Fibroblast of pulmonary artery (primary cell): ENCODE measurements around the gene SEPTIN8.
"Not testable (repeated sequence)": the region's sequence is repeated elsewhere in the genome, so short reads cannot be mapped to it uniquely, and the experiment has no call there.

Experiments used
- DNase-seq: peaks from one replicate; pipeline ENCODE4 v3.0.0-alpha.2; 2010; ENCODE audit warnings: low read depth
- H3K4me3 ChIP-seq: replicated peaks from 2 replicates; pipeline ENCODE4 v1.5.1; 2011; ENCODE audit warnings: low read depth, mild to moderate bottlenecking, control low read depth, low read length, moderate library complexity
- TF ChIP-seq, protein P1 (sequence below): IDR thresholded peaks from 2 replicates; pipeline ENCODE4 v1.5.1; 2011; ENCODE audit warnings: mild to moderate bottlenecking, control low read depth, low read length, inconsistent platforms; ENCODE audit errors: missing control alignments

SEPTIN8 gene

DNA sequence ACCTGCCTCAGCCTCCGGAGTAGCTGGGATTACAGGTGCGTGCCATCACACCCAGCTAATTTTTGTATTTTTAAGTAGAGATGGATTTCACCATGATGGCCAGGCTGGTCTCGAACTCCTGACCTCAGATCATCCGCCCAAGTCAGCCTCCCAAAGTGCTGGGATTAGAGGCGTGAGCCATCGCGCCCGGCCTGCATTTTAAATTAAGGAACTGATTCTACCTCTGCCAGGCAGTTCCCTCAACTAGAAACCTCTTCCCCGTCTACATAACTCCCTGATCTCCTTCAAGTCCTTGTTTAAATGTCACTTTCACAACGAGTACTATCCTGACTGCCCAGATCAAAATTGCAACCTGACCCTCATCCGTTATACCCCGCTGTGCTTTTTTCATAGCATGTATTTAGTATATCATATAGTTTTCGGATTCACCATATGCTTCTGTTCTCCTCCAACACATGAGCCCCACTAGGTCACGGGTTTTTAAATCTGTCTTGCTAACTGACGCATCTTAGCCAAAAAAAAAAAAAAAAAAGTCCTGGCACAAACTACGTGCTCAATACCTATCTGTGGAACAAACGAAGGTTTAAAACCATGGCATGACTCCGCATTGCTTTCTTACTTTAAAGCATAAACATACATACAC is 35.2 kb upstream of the SEPTIN8 start:
- TF ChIP-seq, protein P1, sequence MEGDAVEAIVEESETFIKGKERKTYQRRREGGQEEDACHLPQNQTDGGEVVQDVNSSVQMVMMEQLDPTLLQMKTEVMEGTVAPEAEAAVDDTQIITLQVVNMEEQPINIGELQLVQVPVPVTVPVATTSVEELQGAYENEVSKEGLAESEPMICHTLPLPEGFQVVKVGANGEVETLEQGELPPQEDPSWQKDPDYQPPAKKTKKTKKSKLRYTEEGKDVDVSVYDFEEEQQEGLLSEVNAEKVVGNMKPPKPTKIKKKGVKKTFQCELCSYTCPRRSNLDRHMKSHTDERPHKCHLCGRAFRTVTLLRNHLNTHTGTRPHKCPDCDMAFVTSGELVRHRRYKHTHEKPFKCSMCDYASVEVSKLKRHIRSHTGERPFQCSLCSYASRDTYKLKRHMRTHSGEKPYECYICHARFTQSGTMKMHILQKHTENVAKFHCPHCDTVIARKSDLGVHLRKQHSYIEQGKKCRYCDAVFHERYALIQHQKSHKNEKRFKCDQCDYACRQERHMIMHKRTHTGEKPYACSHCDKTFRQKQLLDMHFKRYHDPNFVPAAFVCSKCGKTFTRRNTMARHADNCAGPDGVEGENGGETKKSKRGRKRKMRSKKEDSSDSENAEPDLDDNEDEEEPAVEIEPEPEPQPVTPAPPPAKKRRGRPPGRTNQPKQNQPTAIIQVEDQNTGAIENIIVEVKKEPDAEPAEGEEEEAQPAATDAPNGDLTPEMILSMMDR = no peak
- H3K4me3 ChIP-seq = no peak overlapping the region
- no peak for DNase-seq

GRCh38 chr5:132810605-132811004 is 33.6 kb upstream of the SEPTIN8 start:
- H3K4me3 ChIP-seq = no peak overlapping the region
- no peak for DNase-seq
- TF ChIP-seq, protein P1 = no peak

- H3K4me3 ChIP-seq = no peak overlapping the region
- DNase-seq = no peak
- TF ChIP-seq, protein P1 = no peak
These were observed 31.8 kb upstream of the SEPTIN8 start for GRCh38 chr5:132808866-132809265.

DNA sequence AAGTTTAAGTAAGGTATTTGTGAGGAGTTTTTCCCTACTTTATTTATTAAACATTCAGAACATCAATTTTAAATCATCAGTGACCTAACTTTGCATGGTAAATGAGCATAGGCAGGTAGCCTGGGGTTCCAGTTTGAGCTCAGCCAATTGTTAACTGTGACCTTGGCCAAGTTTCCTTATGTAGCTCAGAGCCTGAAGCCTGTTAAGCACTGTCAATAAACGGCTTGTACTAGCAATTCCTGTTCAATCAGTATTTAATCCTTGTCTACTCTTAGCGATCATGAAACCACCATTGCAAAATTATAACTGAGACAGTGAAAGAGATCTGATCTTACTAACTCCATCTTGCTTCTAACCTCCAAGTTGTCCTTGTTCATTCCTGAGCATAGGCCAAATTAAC is 31.4 kb upstream of the SEPTIN8 start:
- no peak overlapping the region for H3K4me3 ChIP-seq
- no peak for DNase-seq
- TF ChIP-seq, protein P1 = no peak

DNA sequence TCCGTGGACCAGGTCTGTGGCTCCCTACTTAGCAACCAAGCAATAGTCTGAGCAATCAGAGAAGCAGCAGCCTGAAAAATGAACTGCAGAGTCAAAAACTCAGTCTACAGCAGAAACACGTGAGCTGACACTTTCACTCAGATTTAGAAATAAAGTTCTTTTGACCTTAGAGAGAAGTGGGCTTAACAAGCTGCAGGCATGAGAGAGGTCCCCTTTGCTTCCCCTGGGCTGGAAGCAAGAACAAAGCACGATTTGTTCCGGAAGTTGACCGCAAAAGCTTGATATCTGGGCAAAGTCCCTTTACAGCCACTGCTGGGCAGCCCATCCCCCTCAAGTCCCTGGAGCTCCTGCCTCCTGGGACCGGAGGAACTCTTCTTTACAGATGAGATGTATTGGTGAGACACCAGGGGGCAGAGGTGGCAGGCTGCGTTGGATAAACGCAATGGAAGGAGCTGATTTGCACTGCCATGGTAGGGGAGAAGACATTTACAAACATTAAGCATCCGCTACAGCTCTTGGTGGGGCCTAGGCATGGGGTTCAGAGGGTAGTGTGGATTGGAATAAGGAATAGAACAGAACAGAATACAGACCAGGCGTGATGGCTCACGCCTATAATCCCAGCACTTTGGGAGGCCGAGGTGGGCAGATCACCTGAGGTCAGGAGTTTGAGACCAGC is 30.3 kb upstream of the SEPTIN8 start:
- TF ChIP-seq, protein P1 = peak; percentile 21
- no peak for DNase-seq
- no peak overlapping the region for H3K4me3 ChIP-seq

GRCh38 chr5:132806804-132807162 is 29.7 kb upstream of the SEPTIN8 start:
- not testable (repeated sequence) for DNase-seq, H3K4me3 ChIP-seq

GRCh38 chr5:132805872-132806271 is 28.8 kb upstream of the SEPTIN8 start:
- H3K4me3 ChIP-seq, DNase-seq: not testable (repeated sequence)

- not testable (repeated sequence) for DNase-seq, H3K4me3 ChIP-seq
These were observed 27.2 kb upstream of the SEPTIN8 start for GRCh38 chr5:132804219-132804618.

- DNase-seq, H3K4me3 ChIP-seq: not testable (repeated sequence)
These were observed 25.6 kb upstream of the SEPTIN8 start for GRCh38 chr5:132802685-132803066.
